Lung (tissue), 12 donors: ENCODE results near the gene NKAIN1. TPM values are rescaled to one million over a fixed set of nuclear protein-coding genes. Genes with fewer than 3 reads are reported as not detected.

Experiments used
- ATAC-seq: fragments of 200-7000 bp; cut with Tn5 transposase; one replicate; pipeline ENCODE4 v1.9.1; 2020; ENCODE audit warnings: moderate number of reproducible peaks; ENCODE audit not compliant: insufficient read depth, low FRiP score
- DNase-seq, 3 donors: peaks; one replicate each; pipeline ENCODE4 v3.0.0-alpha.2; 2013 to 2017
- H3K27ac ChIP-seq, 2 donors: one replicate each; pipeline ENCODE4 v1.5.1; 2013; ENCODE audit warnings: mild to moderate bottlenecking in 2 of 2, moderate library complexity in 2 of 2, control low read depth in 1 of 2, inconsistent platforms in 1 of 2, low read depth in 1 of 2, low read length in 1 of 2
- H3K27me3 ChIP-seq, 3 donors: one replicate each; pipeline ENCODE4 v1.5.1; 2013; ENCODE audit warnings: low read length in 2 of 3; ENCODE audit not compliant: control insufficient read depth in 3 of 3, insufficient read depth in 3 of 3
- H3K36me3 ChIP-seq, 4 donors: one replicate each; pipeline ENCODE4 v1.5.1; 2013; ENCODE audit warnings: low read length in 4 of 4, mild to moderate bottlenecking in 1 of 4, moderate library complexity in 1 of 4; ENCODE audit not compliant: control insufficient read depth in 4 of 4, insufficient read depth in 4 of 4
- H3K4me1 ChIP-seq, 5 donors: one replicate each; pipeline ENCODE4 v1.5.1; 2013; ENCODE audit warnings: low read length in 5 of 5, mild to moderate bottlenecking in 2 of 5, moderate library complexity in 1 of 5; ENCODE audit not compliant: control insufficient read depth in 5 of 5, insufficient read depth in 5 of 5
- H3K4me3 ChIP-seq: one replicate; pipeline ENCODE4 v1.5.1; 2013; ENCODE audit warnings: mild to moderate bottlenecking, control low read depth, moderate library complexity
- H3K9ac ChIP-seq, 2 donors: one replicate each; pipeline ENCODE4 v1.5.1; 2013; ENCODE audit warnings: low read length in 2 of 2, control low read depth in 1 of 2; ENCODE audit not compliant: insufficient read depth in 1 of 2
- H3K9me3 ChIP-seq, 4 donors: one replicate each; pipeline ENCODE4 v1.5.1; 2013; ENCODE audit warnings: low read length in 3 of 4, mild to moderate bottlenecking in 1 of 4, moderate library complexity in 1 of 4; ENCODE audit not compliant: control insufficient read depth in 4 of 4, insufficient read depth in 3 of 4
- WGBS, 2 donors: extraction: QIAGEN DNeasy Blood & Tissue Kit; methylation state at CpG; one replicate each; pipeline ENCODE4 v1.1.7; 2013; 5-methylcytosine and 5-hydroxymethylcytosine counted together
- polyA plus RNA-seq, 2 donors: library from polyadenylated mRNA; stranded (reverse); fragments of 200-250 nt; gene quantifications; one replicate each; pipeline ENCODE4 v1.2.1, GENCODE V29; 2013
- total RNA-seq, 2 donors: library from RNA; depleted of rRNA in 1 of 2; stranded (reverse); fragments of >200 nt in 1 of 2; gene quantifications; one replicate each; pipeline ENCODE4 v1.2.1, GENCODE V29; 2014 to 2021
- TF ChIP-seq, protein P1 (sequence below): IDR thresholded peaks from 2 replicates; pipeline ENCODE4 v1.5.1; 2012; ENCODE audit warnings: mild to moderate bottlenecking; ENCODE audit errors: control extremely low read depth, extremely low read depth
- donor health status: control.
- donor health status: control.
- donor health status: Bipolar disorder and iron deficiency.
- donor health status: healthy.
- donor health status: DM: yes; HTN: yes; CAD: no.

NKAIN1 gene
- total and polyA plus RNA-seq, 4 donors: 0.03 TPM; not detected in 3

DNA sequence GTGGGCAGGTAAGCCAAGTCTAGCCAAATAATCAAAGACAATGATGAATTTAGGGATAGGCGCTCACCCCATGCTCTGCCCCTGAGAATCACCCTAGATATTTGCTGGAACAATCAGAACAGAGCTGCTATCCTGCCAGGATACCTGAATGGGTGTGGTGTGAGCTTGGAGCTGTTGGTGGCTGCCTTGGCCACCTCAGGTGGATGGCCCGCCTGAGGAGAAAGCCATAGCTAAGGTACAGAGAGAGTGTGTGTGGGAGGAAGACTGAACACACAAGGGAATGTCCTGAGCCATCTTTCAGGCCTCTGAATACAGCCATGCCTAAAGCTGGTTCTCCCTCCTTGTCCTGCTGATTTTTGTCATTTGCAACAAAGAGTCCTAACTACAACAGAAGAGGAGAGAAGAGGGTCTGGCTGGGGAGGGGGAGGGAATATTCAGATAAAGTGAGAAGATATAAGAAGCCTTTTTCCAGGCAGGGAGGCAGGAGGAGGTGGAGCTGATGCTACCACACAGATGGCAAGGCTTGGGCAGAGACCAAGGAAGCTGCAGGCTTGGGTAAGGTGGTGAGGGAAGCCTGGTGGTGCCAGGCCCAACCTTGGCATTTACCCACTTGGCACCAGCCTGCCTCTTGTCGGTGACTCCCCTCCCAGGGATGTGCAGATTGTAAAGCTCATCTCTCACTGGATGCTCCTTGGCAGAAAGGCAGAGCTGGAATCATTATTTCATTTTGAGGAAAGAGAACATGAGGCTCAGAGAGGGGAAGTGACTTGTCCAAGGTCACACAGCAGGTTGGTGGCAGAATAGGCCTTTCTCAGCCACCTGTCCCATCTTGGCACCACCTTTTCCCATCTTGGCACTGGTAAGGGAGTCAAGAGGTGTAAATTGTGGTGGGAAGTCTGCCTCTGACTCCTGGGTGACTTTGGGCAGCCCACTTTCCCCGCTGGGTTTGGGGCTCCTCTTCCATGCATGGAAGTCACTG, 49.7 kb downstream of the NKAIN1 start:
- no peak overlapping the region for H3K4me3 ChIP-seq
- H3K36me3 ChIP-seq: no peaks in the 10 kb centered on the region
- no peaks in the 10 kb centered on the region for H3K27me3 ChIP-seq
- whole genome bisulfite sequencing, 2 donors: 88 to 96% methylated on average over 4 of the region's 4 CpGs
- DNase-seq (no peak), ATAC-seq (no peak)
- no peak overlapping the region for H3K9ac ChIP-seq
- H3K27ac ChIP-seq: no peak overlapping the region
- H3K9me3 ChIP-seq: peaks cover 0 to 3% (median 0%) of the 10 kb centered on the region in 4 donors
- H3K4me1 ChIP-seq: no peaks in the 10 kb centered on the region
- TF ChIP-seq, protein P1, sequence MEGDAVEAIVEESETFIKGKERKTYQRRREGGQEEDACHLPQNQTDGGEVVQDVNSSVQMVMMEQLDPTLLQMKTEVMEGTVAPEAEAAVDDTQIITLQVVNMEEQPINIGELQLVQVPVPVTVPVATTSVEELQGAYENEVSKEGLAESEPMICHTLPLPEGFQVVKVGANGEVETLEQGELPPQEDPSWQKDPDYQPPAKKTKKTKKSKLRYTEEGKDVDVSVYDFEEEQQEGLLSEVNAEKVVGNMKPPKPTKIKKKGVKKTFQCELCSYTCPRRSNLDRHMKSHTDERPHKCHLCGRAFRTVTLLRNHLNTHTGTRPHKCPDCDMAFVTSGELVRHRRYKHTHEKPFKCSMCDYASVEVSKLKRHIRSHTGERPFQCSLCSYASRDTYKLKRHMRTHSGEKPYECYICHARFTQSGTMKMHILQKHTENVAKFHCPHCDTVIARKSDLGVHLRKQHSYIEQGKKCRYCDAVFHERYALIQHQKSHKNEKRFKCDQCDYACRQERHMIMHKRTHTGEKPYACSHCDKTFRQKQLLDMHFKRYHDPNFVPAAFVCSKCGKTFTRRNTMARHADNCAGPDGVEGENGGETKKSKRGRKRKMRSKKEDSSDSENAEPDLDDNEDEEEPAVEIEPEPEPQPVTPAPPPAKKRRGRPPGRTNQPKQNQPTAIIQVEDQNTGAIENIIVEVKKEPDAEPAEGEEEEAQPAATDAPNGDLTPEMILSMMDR: no peak

DNA sequence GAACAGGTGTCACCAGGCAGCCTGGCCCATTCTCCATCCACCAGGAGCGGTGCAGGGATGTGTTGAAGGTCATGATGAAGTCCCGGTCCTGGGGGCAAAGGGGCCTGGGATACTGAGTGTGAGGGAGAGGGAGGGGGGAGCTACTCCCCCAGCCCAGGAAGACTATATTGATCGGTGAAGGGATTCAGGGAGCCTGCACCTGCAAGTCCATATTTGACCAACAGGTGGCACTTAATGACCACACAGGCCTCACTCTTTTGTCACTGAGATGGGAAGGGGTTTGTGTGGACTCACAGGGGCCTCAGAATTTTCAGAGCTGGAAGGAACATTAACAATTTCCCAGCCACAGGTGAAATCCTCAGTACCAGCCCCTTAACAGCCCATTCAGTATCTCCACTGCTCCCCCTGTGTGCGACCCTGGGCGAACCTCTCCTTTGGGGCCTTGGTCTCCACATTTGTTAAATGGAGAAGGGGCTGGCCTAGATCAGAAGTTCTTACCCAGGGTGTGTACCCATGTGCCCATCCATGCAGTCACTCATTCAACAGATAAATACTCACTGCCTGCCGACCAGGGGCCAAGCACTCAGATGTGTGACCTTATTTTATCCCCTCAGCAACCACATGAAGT, 55.6 kb downstream of the NKAIN1 start:
- Histone ChIP-seq H3K27me3 (no peaks in the 10 kb centered on the region), H3K36me3 (no peaks in the 10 kb centered on the region), H3K27ac (no peak overlapping the region), H3K4me1 (peaks cover 0 to 8% (median 0%) of the 10 kb centered on the region in 5 donors), H3K9ac (no peak overlapping the region), H3K9me3 (no peaks in the 10 kb centered on the region), H3K4me3 (no peak overlapping the region)
- peak; percentile 43 to 52 (median 49) for DNase-seq
- 47 to 48% methylated on average over 6 of the region's 6 CpGs for WGBS, 2 donors
- ATAC-seq: no peak
- TF ChIP-seq, protein P1: peak; percentile 35

DNA sequence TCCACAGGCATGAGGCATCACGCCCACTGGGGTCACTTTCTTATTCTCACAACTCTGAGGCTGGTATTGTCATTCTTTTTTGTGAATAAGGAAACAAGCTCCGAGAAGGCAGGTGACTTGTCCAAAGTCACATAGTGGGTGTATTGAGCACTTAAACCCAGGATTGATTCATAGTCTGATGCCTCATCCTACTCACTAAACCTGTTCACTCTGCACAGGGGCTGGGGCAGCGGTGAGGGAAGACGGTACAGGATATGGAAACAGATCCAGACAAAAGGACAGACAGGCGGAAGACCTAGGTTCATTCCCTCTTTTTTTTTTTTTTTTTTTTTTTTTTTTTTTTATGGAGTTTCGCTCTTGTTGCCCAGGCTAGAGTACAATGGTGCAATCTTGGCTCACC, 56.6 kb downstream of the NKAIN1 start:
- H3K4me3 ChIP-seq: no peak overlapping the region
- H3K4me1 ChIP-seq: peaks cover 0 to 8% (median 0%) of the 10 kb centered on the region in 5 donors
- H3K9me3 ChIP-seq: no peaks in the 10 kb centered on the region
- ATAC-seq (no peak), DNase-seq (no peak)
- WGBS, 2 donors: 85 to 89% methylated on average over 6 of the region's 6 CpGs
- H3K36me3 ChIP-seq: no peaks in the 10 kb centered on the region
- no peaks in the 10 kb centered on the region for H3K27me3 ChIP-seq
- no peak overlapping the region for H3K27ac ChIP-seq
- TF ChIP-seq, protein P1: no peak
- H3K9ac ChIP-seq: no peak overlapping the region
